Nephron progenitor cell (in vitro differentiated cells): ENCODE measurements around the gene PXK.
A peak's percentile ranks its signal among the peaks of the same experiment; 100 is the strongest.

Source experiments
- DNase-seq: peaks from one replicate; pipeline ENCODE4 v3.0.0; 2021
- H3K27ac Mint-ChIP-seq: 2 replicates; pipeline ENCODE4 v1.8.0; 2021; ENCODE audit warnings: mild to moderate bottlenecking, moderate library complexity, mixed read lengths
- H3K27me3 Mint-ChIP-seq: 2 replicates; pipeline ENCODE4 v1.8.0; 2021; ENCODE audit warnings: mild to moderate bottlenecking, low read depth, mixed read lengths; ENCODE audit not compliant: poor library complexity
- H3K36me3 Mint-ChIP-seq: 2 replicates; pipeline ENCODE4 v1.8.0; 2021; ENCODE audit warnings: low read depth, mixed read lengths
- H3K4me1 Mint-ChIP-seq: 2 replicates; pipeline ENCODE4 v1.8.0; 2021; ENCODE audit warnings: mixed read lengths
- H3K4me3 Mint-ChIP-seq: 2 replicates; pipeline ENCODE4 v1.8.0; 2021; ENCODE audit warnings: mild to moderate bottlenecking, moderate library complexity, mixed read lengths
- H3K9me3 Mint-ChIP-seq: 2 replicates; pipeline ENCODE4 v1.8.0; 2021; ENCODE audit warnings: mild to moderate bottlenecking, moderate library complexity, mixed read lengths
- CTCF ChIP-seq: fragments of 200-600 bp; sonication (generic); IDR thresholded peaks from 2 replicates; pipeline ENCODE4 v1.5.0; 2021; ENCODE audit warnings: antibody characterized with exemption

PXK gene

GRCh38 chr3:58349792-58350626 is 17.3 kb downstream of the PXK start:
- Mint-ChIP-seq H3K9me3 (no peaks in the 10 kb centered on the region), H3K27me3 (peaks cover 6% of the 10 kb centered on the region), H3K27ac (no peak overlapping the region), H3K36me3 (peaks cover 4% of the 10 kb centered on the region), H3K4me3 (no peak overlapping the region), H3K4me1 (peaks cover 9% of the 10 kb centered on the region)
- no peak for DNase-seq
- TF ChIP-seq CTCF = no peak

- no peak overlapping the region for H3K27ac Mint-ChIP-seq
- peaks cover 9% of the 10 kb centered on the region for H3K4me1 Mint-ChIP-seq
- TF ChIP-seq CTCF = no peak
- no peaks in the 10 kb centered on the region for H3K9me3 Mint-ChIP-seq
- H3K4me3 Mint-ChIP-seq = no peak overlapping the region
- H3K36me3 Mint-ChIP-seq = peaks cover 4% of the 10 kb centered on the region
- no peak for DNase-seq
- peaks cover 10% of the 10 kb centered on the region for H3K27me3 Mint-ChIP-seq
Measured at GRCh38 chr3:58350627-58351013, 17.9 kb downstream of the PXK start.

- TF ChIP-seq CTCF = no peak
- H3K9me3 Mint-ChIP-seq = no peaks in the 10 kb centered on the region
- H3K36me3 Mint-ChIP-seq = peaks cover 4% of the 10 kb centered on the region
- H3K4me1 Mint-ChIP-seq = peaks cover 15% of the 10 kb centered on the region
- no peak overlapping the region for H3K4me3 Mint-ChIP-seq
- peak overlapping the region; percentile 43 for H3K27ac Mint-ChIP-seq
- peaks cover 10% of the 10 kb centered on the region for H3K27me3 Mint-ChIP-seq
- no peak for DNase-seq
Measured at GRCh38 chr3:58351920-58352319, 19.2 kb downstream of the PXK start.

- peaks cover 10% of the 10 kb centered on the region for H3K27me3 Mint-ChIP-seq
- H3K9me3 Mint-ChIP-seq = no peaks in the 10 kb centered on the region
- no peak overlapping the region for H3K4me3 Mint-ChIP-seq
- no peak overlapping the region for H3K27ac Mint-ChIP-seq
- H3K36me3 Mint-ChIP-seq = peaks cover 4% of the 10 kb centered on the region
- no peak for DNase-seq
- H3K4me1 Mint-ChIP-seq = peaks cover 19% of the 10 kb centered on the region
- TF ChIP-seq CTCF = no peak
Measured at GRCh38 chr3:58352626-58353025, 19.9 kb downstream of the PXK start.

- Mint-ChIP-seq H3K27ac (peak overlapping the region; percentile 1), H3K4me1 (peaks cover 19% of the 10 kb centered on the region)
- no peak for DNase-seq
Measured at GRCh38 chr3:58353722-58354553, 21.2 kb downstream of the PXK start.

More at GRCh38 chr3:58353722-58354553, 21.2 kb downstream of the PXK start:
- Mint-ChIP-seq H3K9me3 (no peaks in the 10 kb centered on the region), H3K27me3 (peaks cover 10% of the 10 kb centered on the region), H3K4me3 (no peak overlapping the region), H3K36me3 (peaks cover 4% of the 10 kb centered on the region)
- TF ChIP-seq CTCF = no peak
